Bone marrow (tissue), 2 donors: ENCODE results near the gene BCR.

Experiments
- DNase-seq, 2 donors: peaks; one replicate each; lab custom pipeline; 2025; lab: John Stamatoyannopoulos, UW

The BCR gene

GRCh38 chr22:23151827-23152226, 28.5 kb upstream of the BCR start:
- DNase-seq = no peak

DNA sequence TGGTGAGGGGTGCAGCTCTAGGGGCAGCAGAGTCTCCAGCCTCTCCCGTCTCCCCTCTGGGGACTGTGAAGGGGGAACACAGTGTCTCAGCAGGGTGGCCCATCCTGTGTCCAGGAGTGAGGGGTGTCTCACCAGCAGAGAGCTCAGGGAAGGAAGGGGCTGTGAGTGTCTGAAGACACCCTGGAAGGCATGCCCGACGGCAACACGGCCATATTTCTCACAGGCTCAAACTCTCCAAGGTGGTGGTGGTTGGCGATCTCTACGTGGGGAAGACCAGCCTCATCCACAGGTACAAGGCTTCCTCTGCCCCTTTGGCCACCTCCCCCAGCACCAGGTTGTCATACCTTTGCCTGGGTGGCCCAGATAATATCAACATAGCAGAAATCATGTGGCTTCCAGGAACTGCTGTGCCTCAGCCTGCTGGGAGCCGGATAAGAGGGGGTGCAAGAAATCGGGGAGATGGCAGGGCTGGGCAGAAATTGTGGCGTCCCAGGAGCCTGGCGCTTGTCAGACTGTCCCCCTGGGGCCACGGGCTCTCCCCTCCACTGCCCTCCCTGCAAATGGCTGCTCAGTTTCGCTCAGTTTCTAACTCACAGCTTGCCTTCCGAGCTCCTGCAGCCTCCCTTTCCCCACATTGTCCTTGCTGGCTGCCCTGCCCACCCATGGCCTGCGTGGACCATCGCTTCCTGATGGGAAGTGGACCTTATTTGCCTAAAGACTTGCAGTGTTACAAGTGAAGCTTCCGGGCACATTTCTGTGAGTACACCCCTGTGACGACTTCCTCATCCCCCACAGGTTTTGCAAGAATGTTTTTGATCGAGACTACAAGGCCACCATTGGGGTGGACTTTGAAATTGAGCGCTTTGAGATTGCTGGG, 27.8 kb upstream of the BCR start:
- no peak for DNase-seq

GRCh38 chr22:23153994-23154393, 26.3 kb upstream of the BCR start:
- DNase-seq = no peak

DNA sequence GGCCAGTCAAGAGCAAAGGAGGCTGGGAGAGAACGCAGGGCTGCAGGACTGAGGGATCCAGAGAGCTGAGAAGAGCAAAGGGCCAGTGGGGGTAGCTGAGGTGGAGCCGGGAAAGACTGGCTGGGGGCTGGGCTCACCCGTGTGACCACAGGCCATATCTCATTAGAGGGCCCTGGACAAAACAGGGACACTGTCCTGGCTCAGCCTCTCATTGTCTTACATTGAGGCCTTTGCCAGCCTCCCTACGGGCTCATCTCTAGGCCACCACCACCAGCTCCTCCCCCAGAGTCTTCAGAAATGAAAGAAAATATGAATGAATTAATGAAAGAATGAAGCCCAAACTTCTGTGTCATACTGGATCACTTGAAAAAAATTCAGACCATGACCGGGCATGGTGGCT, 25.8 kb upstream of the BCR start:
- no peak for DNase-seq

GRCh38 chr22:23155143-23155542, 25.2 kb upstream of the BCR start:
- DNase-seq = no peak

GRCh38 chr22:23155831-23156230, 24.5 kb upstream of the BCR start:
- DNase-seq = no peak

- no peak for DNase-seq
Observed at GRCh38 chr22:23156286-23156685, 24.0 kb upstream of the BCR start.

GRCh38 chr22:23157560-23158515, 22.5 kb upstream of the BCR start:
- no peak for DNase-seq

DNA sequence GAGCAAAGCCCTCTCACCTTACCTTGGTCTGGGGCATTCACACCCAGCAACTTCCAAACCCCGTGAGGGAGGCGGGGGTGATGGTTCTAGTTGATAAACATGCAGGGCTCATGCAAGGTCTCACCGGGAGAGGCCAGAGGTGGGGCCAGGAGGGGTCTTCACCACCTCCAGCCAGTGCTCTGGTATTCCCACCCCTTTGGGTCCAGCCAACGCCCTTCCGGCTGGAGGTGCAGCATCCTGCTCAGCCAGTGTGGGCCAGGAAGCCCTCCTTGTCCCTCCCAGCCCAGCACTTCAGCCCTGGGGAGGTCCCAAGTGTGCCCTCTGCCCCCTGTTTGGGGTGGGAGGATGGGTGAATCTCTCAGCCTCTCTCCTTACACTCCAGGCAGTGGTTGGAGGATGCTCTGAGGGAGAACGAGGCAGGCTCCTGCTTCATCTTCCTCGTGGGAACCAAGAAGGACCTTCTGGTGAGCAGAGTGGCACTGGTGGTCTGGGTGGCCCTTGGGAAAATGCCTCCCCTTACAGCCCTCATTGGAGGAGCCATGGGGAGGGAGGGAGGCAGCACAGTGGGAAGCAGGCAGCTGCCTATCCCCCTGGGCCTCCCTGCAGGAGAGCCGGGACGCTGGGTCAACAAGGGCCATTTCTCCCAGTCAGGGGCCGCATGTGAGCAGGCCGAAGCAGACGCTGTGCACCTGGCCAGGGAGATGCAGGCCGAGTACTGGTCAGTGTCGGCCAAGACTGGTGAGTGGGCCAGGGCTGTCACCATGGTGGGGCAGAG, 21.6 kb upstream of the BCR start:
- DNase-seq = no peak

GRCh38 chr22:23159291-23159630, 21.0 kb upstream of the BCR start:
- DNase-seq = no peak

- DNase-seq = no peak
Observed at GRCh38 chr22:23161029-23161428, 19.3 kb upstream of the BCR start.

DNA sequence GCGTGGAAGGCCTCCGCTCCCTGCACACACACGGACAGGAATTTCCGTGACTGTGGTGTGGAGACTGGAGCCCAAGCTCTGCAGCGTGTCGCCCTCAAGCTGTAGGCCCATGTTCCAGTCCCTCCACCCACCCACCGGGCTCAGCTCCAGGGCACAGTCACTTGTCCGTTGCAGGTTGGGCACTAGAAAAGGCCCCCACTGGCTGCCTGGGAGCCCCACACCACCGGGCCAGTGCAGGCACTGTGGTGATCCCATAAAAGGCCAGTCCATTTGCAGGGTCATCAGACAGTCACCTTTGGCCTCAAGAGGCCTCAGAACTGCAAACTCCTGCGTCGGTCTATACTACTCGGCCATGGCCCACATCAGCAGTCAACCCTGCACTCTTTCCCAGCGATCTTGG, 18.7 kb upstream of the BCR start:
- no peak for DNase-seq

- DNase-seq = no peak
Observed at GRCh38 chr22:23163665-23164064, 16.6 kb upstream of the BCR start.

DNA sequence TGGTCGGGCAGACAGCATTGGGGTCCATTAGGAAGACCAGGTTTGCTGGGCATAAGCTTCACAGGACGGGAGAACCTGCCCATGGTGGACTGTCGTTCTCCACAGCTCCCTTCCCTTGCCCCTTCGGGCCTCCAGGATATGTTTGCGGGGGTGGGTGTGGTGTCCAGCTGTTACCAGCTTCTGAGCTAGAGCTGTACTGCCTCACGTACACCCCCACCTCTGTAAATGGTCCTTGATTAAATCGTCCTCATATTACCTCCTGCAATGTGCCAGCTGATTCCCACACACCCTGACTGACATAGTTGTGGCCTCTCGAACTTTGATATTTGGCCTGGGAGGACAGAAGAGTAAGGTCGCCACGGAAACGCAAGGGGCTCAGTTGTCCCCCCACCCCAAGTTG, 16.2 kb upstream of the BCR start:
- no peak for DNase-seq

- DNase-seq = no peak
Observed at GRCh38 chr22:23166042-23166831, 14.1 kb upstream of the BCR start.

GRCh38 chr22:23166841-23167616, 13.3 kb upstream of the BCR start:
- DNase-seq = no peak

GRCh38 chr22:23168391-23169042, 11.8 kb upstream of the BCR start:
- DNase-seq = no peak

DNA sequence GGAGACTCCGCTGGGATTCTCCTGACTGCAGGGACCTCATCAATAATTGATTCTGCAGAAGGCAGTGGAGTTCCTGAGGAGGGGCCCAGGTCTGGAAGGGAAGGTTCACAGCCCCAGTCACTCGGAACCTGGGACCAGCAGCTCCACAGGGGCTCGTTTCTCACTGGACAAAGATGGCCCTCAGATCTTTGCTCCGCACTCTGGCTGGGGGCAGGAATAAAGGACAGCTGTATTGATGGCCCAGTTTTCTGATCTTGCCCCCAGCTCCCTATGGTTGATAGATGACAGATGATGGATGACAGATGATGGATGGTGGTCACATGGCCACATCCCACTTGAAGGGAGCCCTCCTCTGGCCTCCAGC, 11.3 kb upstream of the BCR start:
- no peak for DNase-seq

DNA sequence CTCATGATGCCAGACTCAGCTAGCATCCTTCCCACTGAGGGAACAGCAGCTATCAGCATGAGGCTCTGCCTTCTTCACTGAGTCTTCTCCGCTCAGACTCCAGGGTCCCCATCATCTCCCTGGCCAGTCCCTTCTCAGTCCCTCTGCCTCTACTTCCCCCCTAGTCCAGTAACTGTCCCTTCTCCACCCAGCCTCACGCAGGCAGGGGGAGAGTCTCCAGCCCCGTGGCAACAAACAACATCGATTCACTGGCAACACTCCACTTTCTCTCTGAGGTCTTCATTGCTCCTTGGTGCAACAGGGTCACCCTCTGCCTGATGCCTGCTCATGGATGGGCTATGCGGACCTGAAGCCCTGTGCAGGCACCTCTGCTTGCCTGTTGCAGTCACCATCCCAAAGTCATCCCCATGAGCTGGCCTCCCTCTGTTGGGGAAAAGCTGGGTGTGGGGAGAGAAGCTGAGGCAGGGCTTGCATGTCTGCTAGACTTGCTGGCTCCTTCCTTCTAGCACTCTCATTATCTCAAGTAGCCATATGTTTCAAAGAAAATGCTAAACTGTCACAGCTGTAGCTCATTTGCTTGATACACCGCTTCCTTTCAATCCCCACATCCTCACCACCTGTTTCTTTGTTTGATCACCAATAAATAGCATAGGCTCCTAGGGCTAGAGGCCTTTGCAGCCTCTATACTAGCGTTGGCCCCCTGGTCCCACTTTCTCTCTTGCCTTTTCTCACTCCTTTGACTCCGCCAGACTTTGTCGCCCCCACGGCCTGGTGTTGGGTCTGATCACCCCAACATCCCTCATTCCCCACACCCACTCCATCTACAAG, 4.3 kb upstream of the BCR start:
- no peak for DNase-seq
